Kidney glomerular epithelial cell (primary cell): ENCODE data around the gene GADD45G.

Experiments
- DNase-seq: peaks from one replicate; lab custom pipeline; 2025; lab: John Stamatoyannopoulos, UW

Gene GADD45G

DNA sequence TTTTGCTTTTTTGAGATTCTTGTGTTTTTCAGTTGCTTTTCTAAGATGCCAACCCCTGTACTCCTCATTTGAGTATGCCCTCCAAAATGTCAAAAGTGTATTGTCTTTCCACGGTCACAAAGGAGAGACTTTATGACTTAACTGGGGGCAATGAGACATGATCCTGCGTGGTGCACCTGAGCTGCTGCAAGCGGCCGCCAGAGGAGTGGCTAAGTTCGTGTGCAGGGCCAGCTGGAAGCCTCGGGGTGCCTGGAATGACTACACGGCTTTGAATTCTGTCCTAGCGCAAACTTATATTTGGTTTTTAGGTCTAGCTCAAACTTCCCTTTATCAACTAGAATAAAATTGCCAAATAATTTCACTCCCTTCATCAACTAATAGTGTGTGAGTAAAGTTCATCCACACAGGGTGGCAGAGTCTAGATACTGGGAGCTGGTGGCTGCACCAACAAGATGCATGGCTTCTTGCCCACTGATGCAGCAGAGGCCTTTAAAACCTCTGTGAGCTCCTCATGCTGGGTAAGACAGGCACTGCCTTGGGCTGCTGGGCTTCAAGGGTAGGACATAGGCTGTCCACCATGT is 4.7 kb downstream of the GADD45G start:
- DNase-seq, result no peak

DNA sequence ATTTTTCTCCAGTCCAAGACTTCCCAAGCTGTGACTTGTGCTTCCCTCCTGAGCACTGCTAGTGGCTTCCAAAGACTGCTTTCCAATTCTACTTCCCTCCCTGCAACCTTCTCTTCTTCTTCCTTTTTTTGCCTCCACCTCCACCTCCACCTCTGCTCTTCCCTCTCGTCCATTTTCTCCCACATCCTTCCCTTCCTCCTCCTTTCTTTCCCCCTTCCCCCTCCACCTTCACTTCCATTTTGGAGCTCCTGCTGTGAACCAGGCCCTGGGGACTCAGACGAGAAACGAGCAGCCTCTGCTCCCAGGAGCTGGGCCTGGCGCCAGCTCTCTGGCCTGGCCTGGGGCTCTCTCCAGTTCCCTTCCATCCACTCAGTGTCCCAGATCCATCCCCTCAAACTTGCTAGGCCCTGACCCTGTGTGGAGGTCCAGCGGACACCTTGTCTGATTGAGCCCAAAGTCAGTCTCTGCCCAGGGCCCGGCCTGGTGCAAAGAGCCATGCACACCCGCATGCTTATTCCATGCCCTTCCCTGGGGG is 5.6 kb downstream of the GADD45G start:
- no peak for DNase-seq

DNA sequence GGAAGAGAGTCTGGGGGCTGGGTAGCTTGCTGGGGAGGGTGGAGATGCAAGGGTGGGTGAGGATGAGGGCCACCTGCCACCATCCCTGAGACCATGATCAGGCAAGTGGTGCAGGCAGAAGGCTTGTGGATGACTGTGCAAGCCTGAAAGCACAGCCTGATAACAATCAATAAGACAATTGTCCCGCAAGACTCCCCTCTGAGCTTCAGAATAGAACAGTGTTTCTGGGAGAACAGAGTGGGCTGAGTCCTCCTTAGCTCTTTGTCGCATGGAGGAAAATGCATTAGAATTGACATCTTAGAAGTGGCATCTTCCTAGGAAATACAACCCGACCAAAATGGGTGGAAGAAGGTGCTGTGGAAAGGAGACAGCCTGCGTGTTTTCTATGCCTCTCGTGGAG is 6.6 kb downstream of the GADD45G start:
- DNase-seq, result no peak

DNA sequence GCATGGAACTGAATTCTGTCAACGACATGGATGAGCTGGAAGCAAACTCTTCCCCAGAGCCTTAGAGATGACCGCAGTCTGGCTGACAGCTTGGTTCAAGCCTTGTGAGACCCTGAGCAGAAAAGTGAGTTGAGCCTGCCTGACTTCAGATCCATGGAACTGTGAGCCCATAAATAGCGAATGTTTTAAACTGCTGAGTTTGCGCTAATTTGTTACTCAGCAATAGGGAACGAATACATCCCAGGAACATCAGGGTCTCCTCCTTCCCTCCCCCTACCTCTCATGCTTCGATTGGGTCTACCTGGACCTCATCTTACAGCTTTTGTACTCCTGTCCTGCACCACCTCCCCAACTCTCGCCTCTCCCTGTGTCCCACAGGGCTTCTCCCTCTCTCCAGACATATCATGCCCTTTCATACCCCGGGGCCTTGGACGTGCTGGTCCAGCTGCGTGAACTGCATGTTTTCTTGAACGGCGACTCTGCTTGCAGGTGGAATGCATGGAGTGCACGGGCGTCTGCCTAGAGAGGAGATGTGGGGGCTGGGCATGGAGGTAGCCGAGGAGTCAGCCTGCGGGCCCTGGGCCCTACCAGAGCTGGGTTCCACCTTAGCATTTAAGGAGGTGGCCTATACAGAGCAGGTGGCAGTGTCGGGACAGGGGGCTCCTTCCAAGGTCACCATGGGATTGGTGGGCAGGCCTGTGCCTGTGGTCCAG is 7.9 kb downstream of the GADD45G start:
- no peak for DNase-seq

DNA sequence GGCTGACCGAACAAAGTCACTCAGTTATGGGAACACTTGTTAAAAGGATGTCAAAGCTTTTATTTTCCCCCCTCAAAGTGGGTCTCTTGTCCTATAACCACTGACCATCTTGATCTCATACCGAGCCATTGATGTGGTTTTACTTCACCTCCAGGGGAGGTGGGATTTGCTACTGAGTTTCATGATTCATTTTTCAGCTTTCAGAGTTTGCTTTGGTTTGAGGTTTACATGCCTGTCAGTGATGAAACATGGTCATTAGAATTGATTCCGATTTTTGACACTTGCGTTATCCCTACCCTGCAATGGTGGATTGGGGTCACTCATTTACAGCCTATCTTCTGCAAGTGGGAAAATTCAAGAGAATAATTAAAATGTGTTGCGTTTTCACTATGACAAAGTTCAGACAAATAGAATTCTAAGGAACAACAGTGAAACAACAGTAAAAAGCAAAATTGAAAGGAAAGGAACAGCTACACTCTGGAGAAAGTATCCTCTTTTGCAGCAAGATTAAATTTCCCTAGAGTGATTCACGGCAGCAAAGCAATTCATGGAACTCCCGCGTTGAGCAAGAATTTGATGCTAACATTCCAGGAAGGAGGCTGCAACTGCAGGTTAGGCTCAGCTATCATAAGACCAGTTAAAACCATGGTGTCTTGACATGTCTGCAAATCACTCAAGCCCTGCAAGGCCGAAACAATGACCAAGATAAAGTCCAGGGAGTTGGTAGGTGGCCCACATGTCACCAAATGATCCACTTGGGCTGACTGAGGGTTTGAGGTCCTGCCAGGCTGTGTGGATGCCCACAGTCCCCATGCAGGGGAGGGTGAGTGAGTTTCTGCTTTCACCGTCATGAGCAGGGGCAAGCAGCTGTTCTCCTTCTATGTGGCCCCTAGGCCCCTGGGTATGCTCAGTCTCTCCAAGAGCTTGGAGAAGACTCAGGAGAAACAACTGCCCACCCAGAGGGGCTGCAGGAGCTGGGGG is 9.4 kb downstream of the GADD45G start:
- DNase-seq, result peak; percentile 25

DNA sequence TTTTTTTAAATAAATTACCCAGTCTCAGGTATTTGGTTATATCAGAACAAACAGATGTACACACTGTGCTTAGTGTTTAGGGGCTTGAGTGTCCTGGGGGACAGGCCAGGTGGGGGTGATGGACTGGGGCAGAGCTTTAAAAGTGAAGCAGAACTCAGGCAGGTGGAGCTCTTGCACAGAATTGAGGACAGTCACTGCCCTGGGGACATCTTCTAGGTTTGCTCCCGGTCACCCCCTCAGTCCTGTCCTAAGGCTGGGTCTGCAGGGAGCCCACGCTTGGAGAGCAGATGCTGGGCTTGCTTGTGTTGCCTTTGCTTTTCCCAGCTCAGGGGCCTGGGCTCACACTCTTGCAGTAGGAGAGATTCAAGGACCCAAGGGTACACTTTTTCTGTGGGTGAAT is 10.8 kb downstream of the GADD45G start:
- no peak for DNase-seq

DNA sequence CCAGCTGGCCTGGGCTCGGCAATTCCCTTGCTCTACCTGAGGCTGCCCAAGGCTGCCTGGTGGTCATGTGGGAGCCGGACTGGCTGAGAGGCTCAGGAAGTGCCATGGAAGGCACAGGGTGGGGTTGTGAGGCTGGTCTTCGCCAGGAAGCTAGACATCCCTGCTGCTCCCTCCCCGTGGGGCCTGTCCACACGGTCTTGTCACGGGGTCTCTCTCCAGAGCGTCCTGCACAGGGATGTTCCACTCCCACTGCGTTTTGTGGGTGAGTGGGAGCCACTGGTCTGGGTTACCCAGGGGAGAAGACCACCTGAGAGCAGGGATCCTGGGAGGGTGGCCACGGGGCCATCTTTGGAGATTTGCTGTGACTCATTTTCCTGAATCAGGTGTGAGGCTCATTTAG is 11.6 kb downstream of the GADD45G start:
- DNase-seq, result no peak

DNA sequence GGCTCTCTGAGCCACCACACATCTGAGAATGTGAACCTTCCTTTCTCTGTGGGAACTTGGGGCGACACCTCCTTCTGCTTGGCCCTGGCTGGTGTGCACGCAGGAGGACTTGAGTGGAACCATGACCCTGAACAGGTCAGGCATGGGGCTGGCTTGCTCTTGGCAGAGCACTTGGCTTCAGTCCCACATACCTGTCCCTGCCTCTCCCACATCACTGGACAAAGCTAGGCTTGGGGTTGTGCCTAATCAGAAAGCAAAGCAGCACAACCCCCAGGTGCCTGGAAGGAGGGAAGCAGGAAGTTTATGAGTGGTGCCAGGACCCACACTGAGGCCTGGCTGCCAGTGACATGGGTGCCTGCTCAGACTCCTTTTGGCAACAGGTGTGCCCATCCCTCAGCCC is 13.2 kb downstream of the GADD45G start:
- DNase-seq, result no peak

DNA sequence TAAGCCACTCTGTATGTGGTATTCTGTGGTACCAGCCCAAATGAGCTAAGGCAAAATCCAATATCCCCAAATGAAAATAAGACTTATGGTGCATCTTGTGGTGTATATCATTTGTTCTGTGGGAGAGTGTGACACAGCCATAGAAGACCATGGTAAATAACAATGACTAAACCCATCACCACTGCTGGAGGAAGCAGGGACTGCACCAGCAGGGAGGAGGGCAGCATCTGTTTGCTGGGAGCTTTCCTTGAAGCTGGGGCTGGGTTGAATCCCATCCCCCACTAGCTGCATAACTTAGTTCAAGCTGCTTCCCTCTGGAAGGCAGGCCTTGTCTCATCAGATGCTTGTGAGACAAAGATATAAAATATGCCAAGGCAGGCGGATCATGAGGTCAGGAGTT is 14.2 kb downstream of the GADD45G start:
- no peak for DNase-seq

DNA sequence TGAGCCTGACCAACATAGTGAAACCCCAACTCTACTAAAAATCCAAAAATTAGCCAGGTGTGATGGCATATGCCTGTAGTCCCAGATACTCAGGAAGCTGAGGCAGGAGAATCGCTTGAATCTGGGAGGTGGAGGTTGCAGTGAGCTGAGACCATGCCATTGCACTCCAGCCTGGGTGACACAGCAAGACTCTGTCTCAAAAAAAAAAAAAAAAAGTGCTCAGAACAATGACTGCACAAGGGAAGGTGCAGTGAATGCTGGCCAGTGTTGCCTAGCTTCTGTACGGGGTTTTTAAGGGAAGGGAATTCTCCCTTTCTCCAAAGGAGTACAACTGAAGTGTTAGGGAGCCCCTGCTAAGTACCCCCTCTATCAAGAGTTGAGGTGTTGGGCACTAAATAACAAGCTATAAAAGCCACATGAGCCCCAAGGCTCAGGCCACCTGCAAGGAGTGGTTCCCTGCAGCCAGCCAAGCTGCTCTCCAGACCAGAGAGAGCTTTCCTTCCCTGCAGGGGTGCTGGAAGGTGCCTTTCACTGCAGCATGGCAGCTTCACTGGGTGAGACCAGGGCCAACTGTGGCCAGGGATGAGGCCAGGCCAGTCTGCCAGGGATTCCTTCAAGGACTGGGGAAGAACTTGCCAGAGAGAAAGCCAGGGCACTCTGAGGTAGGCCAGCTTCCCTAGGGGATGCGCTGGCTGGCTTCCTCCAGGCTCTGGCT is 14.8 kb downstream of the GADD45G start:
- DNase-seq, result no peak

DNA sequence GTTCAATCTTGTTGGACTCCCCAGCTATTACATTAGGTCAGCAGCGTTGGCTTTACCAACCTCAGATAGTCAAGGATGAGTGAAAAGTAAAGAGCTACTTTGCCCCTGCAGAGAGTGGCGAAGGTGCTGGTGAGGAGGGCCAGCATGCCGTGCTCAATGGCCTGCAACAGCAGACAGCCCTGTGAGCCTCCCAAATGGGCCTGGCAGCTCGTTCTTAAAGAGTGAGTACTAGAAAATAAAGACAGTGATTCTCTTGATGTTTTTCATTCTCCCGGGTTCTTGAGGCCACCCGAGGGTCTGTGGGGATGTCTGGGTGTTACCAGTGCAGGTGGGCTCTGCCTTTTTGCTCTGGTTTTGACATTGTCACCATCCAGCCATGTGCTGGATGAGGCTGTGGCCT is 16.2 kb downstream of the GADD45G start:
- no peak for DNase-seq

DNA sequence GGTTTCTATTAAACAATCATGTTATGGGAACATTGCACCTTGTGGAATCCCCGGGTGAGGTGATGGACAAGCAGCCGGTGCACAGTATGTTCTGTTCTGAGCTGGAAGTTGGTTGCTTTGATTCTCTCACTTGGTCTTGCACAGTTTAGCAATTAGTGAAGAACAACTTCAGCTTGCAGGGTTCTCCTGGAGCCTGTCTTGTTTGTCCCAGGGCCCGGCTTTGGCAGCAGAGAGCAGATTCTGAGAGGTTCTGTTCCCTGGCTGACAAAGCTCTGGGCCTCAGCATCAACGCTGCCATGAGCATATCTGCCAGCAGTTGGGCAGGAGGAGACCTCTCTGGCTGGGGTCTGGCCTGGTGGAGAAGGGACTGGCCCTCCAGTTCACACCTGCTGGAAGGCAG is 16.9 kb downstream of the GADD45G start:
- no peak for DNase-seq

DNA sequence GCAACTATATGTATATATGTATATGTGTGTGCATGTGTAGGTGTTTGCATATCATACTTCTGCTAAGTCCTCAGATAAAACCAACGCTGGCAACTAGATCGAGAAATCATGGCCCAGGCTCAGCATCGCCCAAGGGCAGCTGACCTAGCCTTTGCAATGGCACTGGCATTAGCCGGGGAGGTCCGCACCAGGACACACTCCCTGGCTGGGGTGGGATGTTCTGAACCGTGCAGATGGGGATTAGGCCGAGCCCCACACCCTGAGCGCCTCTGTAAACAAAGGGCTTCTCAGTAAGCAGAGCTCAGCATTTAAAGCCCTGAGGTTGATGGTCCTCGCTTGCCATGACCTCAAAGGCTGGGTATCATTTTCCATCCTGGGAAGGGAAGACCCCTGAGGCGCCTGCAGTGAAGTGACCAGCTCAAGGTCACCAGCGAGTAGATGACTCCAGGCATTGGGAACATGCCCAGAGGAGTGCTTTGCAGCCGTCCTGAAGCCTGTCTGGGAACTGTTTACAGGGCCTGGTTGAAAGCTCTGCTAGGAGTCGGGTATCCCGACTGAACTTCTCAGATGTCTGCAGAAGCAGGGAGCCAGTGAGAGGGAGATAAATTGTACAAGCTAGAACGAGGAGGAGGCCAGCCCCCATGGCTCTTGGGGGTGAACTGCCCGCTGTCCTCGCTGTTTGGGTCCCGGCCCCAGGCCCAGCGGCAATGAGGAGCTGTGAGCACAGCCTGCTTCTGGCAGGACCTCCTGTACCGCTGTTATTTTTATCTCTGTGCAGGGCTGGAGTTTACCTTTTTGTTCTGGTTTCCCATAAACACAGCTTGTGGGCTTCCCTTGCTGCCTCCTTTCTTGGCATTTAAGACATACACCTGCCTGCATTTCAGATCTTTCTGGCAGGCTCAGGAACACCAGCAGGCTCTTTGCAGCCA is 18.4 kb downstream of the GADD45G start:
- DNase-seq, result no peak

DNA sequence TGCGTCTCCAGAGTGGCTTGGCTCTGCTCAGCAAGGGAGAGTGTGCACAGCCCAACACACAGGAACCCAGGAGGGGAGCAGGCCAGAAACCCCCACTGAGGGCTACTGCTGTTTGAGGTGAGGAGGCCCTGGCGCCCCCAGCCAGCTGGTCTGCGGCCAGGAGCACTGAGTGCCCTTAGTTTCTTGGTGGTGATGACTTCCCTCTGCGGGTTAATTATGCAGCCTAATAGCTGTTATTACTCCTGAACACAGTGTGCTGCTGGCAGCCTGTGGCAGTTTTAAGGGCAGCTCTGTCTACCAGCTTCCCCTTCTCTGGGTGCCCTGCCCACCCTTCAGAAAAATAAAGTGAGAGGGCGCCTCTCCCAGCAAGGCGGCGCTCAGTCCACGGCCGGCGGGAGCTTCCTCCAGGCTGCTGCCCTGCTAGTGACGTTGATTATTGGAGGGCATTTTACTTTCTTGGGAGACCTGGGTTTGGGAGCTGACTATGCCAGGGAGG is 19.2 kb downstream of the GADD45G start:
- DNase-seq, result no peak

DNA sequence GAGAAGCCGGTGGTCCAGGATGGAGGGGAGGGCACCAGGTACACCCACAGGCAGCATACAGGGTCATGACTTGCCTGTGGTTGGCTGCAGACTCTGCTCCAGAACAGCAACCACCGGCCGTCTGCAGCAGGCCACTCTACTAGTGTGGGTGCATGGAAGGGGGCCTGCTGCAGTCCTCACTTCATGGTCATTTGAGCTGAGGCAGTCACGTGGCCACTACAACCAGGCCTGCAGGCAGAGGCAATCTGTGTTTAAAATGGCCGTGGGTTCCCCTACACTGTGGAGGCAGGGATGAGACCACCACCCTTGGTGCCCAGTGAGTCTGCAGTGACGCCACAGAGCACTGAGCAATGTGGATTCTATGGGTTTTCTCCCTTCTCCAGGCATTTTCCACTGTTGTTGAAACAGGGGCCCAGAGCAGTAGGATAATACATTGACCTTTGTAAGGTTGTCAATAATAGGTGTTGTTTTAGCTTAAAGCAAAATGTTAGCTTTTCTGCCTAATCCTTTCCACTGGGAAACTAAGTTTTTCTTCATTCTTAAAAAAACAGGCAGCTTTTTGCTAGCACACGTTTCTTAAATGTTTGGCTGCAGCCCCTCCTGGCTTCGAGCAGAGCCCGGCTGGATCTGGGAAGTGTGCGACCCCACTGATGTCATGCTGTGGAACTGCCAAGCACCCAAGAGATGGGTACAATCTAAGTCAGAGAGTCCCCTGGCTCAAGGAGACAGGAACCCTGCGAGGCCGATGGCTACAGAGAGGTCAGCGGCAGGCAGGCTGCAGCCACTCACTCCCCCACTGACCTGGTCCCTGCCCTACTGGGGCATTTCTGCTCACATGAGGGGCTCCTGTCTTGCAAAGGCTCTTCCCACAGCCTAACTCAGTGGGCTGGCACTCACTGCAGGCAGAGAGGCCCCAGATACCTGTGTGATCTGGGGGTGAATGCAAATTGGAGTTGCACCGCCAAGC is 21.2 kb downstream of the GADD45G start:
- no peak for DNase-seq

DNA sequence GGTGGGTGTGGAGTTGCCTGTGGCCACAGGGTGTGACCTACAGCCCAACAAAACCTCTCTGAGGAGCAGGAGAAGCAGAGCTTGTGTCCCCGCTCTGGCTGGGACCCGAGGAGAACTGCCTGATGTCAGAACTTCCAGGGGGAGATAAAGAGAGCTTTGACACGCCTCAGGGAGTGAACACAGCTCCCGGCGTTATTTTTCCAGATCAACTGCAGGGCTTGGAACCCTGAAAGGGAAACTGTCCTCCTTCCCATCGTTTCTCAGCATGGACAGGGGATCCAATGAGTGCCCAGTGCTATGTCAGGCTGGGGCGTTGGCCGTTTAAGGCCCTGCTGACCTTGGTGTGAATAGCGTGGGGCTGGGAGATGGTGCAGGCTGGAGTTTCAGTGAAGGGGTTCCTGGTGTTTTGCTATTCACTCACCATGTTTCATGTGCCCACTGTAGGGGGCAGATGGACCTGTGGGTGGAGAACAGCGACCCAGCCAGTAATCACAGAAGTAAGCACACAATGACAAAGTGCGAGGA is 22.0 kb downstream of the GADD45G start:
- no peak for DNase-seq

DNA sequence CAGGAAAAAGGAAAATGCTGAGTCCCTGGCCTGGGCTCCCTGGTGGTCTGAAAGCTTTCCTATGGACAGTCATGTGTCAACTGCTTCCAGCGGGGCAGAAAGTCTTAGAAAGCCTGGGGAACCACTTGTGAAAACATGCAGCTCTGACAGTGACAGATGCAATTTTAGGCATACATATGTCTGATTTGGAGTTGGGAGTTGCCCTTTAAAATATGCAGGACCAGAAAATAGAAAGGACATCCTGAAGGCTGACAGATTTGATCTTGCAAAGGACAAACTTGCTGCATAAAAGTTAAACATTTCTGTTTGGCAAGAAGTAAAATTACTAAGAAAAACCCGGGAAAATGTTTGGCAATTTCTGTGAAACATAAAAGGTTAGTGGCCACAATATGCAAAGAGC is 23.8 kb downstream of the GADD45G start:
- no peak for DNase-seq

DNA sequence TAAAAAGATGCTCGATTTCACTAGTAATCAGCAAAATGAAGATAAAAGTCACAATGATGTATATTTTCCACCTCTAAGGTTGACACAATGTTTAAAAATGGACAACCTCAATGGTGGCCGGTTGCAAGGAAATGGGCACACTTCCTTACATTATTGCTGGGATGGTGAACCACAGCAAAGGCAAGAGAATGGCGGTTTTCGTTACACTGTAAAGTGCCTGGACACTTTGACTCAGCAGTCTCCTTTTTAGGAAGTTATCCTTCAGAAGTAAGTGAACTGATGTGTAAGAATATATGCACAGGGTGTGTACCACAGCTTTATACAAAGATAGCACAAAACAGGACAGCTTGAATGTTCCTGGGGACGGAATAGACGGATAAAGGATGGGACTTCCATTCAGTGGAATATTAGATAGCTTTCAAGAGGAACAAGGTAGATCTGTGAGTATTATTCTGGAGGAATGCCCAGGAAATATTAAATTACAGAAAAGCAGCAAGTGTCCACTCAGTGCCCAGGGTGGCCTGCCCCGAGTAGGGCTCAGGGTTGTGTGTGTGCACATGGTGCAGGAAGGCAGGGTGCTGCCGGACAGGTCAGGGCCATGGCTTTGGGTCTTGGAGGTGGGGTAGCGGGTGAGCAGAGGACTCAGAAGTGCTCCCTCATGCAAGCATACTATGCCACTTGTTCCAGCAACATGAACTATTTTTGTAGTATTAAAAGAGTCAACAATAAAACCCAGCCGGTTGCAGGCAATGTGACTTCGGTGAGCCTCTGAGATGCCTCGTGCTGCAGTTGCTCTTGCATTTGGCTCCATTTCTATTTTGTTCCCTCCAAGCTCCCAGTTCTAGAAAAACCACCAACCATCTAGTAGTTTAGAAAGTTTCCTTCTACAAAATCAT is 24.5 kb downstream of the GADD45G start:
- DNase-seq, result no peak
